GM18526 (cell line): Measurements from ENCODE around the gene ANKRD37.

Experiments
- POLR2A ChIP-seq: IDR thresholded peaks from 3 replicates; pipeline ENCODE4 v1.6.1; 2011; ENCODE audit not compliant: insufficient read length; ENCODE audit errors: extremely low read depth

ANKRD37 gene

DNA sequence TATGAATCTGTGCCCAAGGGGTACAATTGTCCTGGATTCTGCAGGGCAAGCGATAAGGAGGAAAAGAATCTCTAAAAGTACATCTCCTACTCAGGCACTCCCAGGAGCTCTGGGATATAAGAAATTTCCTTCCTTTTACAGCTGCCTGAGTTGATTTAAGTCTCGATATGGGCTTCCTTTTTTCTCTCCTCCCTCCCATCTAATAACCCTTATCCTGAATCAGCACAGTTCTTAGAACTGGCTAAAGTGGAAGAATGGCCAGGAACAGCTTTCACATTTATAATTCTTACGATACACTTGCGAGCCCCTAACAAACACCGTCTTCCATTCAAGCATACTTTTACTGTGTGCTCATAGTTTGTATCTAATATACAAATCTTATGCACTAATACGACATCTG, 22.1 kb upstream of the ANKRD37 start:
- TF ChIP-seq POLR2A: no peak

DNA sequence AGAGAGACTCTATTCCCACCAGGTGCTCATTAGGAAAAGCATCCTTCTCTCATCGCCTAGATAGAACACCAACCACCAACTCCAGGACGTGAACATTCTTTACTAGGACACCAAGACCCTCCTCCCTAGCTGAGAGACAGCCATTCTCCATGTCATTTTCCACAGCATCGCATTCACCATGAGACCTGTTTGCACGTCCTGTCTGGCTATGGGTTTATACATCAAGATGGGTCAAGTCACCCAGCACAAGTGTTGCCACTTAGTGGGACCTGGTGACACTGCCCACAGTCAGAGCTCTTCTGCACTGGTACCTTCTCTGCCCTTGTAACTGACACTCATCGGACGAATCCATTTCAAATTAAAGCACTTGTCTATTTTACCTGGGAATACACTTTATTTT, 18.4 kb upstream of the ANKRD37 start:
- no peak for TF ChIP-seq POLR2A

DNA sequence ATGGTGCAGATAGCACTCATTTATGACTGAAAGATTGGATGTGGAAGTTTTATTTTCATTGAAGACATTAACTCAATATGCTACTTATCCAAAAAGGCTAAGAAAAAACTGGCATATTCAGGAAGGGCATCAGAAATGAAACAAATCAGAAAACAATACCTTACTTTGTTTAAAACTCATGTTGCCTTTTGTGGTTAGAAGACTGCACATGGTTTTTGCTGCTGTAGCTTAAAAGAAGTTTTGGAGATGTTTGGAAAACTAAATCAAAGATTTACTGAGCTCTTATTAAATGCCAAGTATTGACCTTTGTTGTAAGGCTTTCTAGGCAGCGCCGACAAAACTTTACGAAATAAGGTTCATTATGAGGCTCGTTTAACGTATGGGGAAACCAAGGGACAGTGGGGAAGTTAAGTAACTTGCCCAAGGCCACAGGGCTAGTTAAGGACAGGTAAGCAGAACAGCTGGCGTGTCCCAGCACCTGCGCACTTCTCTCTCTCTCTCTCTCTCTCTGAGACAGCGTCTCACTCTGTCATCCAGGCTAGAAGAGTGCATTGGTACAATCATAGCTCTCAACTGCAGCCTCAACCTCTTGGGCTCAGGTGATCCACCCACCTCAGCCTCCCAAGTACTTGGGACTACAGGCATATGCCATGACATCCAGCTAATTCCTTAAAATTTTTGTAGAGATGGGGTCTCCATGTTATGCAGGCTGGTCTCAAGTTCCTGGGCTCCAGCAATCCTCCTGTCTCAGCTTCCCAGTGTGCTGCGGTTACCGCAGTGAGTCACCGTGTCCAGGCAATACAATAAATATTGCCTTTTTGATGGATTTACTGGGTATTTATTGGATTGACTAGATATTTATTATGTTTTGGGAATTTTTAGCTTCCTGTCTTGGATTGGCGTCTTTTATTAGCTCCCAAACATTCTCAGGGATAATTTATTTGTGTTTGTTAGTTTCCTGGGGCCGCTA, 17.0 kb upstream of the ANKRD37 start:
- TF ChIP-seq POLR2A: no peak

DNA sequence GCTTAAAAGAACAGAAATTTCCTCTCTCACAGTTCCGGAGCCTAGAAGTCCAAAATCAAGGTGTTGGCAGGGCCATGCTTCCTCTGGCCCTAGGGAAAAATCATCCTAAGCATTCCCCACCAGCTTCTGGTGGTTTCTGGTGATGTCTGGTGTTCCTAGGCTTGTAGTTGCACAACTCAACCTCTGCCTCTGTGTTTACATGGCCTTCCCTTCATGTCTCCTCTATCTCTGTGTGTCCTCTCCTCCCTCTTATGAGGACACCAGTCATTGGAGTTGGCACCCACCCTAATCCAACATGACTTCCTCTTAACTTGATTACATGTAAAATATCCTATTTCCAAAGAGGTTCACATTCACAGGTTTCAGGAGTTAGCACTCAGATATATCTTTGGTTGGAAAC, 16.3 kb upstream of the ANKRD37 start:
- TF ChIP-seq POLR2A: no peak

DNA sequence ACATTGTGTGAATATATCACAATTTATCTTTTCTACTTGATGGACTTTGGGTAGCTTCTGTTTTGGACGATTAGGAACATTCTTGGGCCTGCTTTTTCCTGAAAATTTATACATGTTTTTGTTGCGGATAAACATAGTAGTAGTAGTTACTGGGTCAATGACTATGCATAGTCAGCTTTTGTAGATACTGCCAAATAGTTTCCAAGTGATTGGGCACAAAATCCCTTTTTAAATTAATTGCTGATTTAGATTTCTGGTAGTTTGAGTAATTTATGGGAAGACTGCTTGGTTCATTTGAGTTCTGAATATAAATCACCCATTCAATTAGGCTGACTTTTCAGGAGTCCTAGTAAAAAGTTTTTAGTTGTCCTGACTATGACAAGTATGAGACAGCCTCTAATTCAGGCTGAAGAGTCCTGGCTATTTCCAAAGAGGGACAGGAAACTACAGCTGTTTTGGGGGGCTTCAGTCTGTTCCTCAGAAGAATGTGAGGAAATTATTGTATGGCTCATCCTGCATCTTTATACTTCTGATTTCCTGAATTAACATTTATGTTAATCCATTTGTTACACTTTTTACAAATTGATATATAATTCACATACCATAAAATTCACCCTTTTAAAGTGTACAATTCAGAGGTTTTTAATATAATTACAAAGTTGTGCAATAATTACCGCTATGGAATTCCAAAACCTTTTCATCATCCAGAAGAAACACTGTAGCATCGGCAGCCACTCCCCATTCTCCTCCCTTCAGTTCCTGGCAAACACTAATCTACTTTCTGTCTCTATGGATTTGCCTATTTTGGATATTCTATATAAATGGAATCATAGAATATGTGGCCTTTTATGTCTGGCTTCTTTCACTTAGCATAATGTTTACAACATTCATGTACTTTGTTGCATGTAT, 15.1 kb upstream of the ANKRD37 start:
- no peak for TF ChIP-seq POLR2A

DNA sequence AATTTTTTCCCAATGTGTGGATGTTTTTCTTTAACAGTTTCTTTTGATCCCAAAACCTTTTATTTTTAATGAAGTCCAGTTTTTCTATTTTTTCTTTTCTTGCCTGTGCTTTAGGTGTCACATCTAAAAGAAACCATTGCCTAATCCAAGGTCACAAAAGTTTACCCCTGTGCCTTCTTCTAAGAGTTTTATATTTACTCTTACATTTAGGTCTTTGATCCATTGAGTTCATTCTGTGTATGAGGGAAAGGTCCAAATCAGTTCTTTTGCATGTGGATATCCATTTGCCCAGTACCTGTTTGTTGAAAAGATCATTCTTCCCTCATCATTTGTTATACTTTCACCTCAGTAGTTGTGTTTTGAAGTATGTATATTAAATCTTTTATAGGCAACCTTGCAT, 13.9 kb upstream of the ANKRD37 start:
- TF ChIP-seq POLR2A: no peak

DNA sequence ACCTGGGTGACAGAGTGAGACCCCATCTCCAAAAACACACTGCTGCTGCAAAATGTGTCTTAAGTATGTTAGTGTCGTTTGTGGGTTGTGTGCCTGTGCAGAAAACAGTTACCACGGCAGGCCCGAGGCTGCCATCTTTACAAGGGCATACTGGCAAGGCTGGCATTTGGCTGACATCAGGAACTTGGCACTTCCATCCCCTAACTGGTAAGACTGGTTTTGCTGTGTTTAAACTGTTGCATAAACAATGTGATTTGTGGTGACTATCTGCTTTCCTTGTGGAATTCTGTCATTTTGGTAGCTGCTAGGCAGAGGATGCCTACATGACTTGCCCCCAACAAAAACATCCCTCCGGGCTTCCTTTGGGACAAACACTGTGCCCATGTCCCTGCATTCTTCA, 13.2 kb upstream of the ANKRD37 start:
- TF ChIP-seq POLR2A: no peak

DNA sequence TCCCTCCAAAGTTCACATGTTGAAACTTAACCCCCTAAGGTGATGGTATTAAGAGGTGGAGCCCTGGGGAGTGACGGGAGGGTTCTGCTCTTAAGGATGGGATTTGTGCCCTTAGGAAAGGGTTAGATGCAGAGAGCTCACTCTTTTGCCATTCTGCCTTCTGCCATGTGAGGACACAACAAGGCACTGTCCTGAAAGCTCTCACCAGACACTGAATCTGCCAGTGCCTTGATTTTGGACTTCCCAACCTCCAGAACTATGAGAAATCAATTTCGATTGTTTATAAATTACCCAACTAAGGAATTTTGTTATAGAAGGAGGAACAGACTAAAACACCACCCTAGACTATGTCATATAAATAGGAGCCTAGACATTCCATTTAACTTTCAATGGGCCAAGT, 12.6 kb upstream of the ANKRD37 start:
- TF ChIP-seq POLR2A: no peak

DNA sequence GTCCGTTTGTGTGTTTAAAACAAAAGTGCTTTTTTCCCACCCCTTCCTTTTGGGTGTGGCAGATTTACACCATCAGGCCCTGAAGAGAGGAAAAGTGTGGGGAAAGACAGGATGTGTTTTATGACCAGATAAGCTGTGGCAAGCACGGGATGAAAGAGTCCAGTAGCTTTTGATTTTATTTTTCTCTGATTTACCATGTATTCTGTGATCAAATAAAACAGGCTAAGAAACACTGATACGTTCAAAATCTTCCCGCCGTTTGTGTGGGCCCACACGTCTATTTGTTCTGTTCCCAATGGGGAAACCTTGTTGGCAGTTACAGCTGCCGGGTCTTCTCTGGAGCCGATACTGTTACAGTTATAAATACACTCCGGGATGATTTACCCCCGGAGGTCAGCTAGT, 11.7 kb upstream of the ANKRD37 start:
- TF ChIP-seq POLR2A: no peak

DNA sequence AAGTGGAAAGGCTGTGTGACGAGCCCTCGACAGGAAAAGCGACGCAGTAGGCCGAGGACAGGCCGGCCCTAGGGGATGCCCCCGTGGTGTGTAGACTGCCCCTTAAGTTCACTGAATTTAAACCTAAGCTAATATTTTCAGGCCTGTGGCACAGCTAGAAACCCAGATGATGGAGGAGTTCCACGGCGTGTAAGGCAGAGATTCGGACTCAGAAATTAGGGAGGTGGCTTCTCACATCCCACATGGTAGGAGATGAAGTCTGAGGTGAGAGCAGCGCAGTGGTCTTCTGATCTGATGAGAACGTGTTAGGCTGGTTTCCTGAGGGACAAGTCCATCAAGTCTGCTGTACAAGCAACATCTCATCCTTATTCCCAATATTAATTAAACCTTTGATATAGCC, 8.7 kb upstream of the ANKRD37 start:
- TF ChIP-seq POLR2A: no peak

DNA sequence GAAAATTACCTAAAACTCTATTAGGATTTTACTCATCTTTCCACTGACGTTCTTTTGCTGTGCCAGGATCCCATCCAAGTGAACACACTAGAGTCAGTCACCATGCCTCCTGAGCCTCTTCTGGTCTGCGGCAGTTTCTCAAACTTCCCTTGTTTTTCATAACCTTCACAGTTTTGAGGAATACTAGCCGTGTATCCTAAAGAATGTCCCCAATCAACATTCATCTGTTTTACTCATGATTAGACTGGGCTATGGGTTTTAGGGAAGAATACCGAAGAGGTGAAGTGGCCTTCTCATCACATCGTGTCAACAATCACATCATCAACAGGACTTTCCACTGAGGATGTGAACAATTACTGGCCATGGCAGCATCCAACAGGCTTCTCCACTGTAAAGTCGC, 5.7 kb upstream of the ANKRD37 start:
- no peak for TF ChIP-seq POLR2A

DNA sequence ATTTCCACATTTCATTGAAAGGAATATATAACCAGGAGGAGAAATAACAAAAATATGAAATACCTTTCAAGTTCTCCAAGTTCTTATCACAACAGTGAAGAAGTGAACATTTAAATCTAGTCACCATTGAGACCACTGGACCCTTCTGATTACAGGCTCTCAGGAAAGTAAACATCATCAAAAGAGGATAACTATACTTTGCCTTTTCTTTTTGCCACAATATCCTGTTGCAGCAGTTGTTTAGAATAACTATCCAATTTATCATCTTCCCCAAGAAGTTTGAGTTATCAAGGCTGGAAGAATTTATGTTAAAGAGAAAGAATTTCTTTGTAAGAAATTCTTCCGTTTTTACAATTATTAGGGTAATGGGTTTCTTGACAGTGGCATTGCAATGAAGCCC, 4.5 kb upstream of the ANKRD37 start:
- TF ChIP-seq POLR2A: no peak

DNA sequence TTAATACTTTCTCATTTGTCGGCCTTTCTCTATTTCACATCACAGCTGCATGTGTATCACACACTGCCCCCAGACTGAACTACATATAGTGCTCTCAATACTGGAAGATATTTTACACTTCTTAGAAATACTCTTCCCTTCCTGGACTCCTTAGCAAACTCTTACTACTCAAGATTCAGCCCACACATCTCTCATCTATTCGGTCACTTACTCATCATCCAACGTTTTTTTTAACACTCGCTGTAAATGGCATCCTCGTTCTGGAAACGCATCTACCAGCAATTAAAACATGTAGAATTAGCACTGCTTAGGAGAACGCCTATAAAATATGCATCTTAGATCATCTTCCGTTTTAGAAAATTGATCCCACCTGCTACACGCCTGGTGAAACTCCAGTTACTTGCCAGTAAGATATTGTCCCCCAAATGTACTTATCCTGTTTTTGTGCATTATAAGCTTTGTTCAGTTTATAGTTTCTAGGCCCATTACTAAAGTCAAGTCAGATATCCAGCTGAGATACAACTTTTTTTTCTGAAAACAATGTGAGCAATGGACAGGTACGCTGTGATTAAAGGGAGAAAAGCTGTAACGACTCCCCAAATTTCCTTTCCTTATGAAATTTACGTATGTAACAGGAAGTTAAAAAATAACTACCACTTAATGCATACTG, 1.9 kb upstream of the ANKRD37 start:
- TF ChIP-seq POLR2A: no peak

DNA sequence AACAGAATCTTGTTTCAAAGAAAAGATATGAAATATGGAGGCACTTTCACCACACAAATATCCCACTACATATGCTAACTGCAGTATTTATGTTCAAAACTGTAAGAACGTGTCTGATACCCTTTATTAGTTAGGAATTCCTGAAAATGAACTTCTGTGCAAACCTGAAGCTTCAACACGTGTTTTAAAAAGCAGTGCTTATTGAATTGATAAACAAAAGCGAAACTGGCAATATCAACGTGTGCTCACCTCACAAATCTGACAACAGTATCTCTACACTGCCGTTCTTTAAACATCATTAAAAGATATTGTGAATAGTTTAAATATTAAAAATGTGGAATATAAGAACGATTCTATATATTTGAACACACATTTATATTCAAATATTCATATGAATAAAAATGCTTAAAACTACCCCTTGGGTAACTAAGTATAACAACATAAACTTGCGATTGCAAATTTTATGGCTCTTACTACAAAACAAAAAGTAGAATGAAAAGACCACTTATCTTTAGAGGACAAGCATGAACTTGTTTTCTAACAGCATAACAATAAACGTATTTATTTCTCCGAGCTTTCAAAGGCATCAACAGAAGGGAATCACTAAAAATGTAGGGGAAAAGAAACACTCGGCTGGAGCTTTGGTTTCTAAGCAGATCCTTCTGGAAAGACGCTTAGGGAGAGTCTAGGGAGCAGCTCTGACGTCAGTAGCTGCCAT, 1.2 kb upstream of the ANKRD37 start, which contains the start of gene LRP2BP:
LRP2BP (minus strand) TSS at position 687 of the 718 bp plus-strand sequence. CDS start 17,738 bp downstream, outside the sequence.
- no peak for TF ChIP-seq POLR2A
